Stimulated activated CD8-positive, alpha-beta memory T cell treated with anti-CD3 and anti-CD28 coated beads, Interleukin-15, amount 100 ng/mL, for 48 hours (primary cell): ENCODE results near the gene SMAD7.
"Not testable (repeated sequence)": the region's sequence is repeated elsewhere in the genome, so short reads cannot be mapped to it uniquely, and the experiment has no call there.

Experiments
- DNase-seq, 2 donors: peaks; one replicate each; pipeline ENCODE4 v3.0.0-alpha.2; 2020; ENCODE audit warnings: low read depth in 2 of 2

Gene SMAD7

GRCh38 chr18:48877941-48878340, 72.8 kb downstream of the SMAD7 start:
- no peak for DNase-seq

DNA sequence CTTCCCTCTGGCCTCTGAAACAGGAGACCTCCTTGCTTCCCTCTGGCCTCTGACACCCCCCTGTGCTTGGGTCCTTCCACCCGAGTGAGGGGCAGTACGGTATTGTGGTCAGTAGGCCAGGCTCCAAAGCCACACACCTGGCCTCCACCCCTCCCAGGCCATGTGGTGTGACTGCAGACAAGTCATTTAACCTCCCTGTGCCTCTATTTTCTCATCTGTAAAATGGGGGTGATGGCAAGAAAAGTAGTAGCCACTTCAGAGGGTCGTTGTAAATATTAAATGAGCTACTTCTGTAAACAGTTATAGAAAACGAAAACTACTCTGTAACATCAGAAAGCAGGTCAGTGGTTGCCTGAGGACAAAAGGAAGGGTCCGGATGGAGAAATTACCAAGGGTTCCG, 74.2 kb downstream of the SMAD7 start:
- no peak for DNase-seq

GRCh38 chr18:48875942-48876511, 74.7 kb downstream of the SMAD7 start:
- no peak for DNase-seq

DNA sequence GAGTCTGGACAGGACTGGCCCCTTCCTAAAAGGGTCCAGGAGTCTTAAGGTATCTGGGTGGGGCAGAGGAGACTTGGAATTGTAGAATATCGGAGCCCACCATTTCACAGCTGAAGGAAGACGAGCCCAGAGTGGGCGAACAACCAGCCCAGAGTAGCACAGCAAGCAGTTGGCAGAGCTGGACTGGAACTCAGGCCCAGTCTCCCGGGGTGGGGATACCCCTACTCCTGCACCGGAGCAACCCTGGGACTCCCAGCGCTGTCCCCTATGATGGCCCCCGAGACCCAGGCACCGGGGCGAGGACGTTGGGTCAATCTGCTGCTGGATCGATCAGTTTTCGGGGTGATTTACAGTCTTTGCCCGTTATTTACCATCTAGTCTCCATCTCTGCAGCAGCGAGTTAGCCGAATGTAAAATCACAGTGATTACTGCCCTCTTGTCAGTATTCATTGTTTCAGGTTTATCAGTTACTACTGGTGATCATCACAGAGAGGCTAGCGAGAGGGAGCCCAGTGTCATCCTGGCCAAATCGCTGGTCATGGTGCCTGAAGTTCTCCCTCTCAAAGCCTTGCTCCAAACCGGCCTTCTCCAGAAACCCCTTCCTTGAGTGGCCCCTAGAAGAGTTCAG, 75.3 kb downstream of the SMAD7 start:
- no peak for DNase-seq

DNA sequence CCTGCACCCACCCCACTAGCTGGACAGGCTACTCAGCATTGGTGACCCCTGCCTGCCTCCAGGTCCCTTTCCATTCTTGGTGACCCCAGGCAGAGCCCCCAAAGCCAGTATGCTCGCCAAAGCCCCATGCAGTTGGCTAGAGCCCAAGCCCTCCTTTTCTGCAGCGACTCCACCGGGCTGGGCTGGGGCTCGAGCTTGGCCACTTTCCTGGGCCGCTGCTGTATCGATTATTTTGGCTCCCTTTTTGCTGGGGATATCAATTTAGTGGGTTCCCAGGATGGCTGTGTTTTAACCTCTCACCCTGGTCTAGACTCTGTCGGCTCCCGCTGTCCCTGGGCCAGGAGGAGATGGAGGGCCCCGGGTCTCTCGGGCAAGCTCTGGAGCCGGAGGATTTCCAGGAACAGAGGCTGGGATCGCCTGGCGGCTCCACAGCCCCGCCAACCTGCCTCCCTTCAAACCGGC, 76.0 kb downstream of the SMAD7 start:
- DNase-seq, result no peak

- DNase-seq, result no peak
These were observed 76.5 kb downstream of the SMAD7 start for GRCh38 chr18:48874233-48874632.

DNA sequence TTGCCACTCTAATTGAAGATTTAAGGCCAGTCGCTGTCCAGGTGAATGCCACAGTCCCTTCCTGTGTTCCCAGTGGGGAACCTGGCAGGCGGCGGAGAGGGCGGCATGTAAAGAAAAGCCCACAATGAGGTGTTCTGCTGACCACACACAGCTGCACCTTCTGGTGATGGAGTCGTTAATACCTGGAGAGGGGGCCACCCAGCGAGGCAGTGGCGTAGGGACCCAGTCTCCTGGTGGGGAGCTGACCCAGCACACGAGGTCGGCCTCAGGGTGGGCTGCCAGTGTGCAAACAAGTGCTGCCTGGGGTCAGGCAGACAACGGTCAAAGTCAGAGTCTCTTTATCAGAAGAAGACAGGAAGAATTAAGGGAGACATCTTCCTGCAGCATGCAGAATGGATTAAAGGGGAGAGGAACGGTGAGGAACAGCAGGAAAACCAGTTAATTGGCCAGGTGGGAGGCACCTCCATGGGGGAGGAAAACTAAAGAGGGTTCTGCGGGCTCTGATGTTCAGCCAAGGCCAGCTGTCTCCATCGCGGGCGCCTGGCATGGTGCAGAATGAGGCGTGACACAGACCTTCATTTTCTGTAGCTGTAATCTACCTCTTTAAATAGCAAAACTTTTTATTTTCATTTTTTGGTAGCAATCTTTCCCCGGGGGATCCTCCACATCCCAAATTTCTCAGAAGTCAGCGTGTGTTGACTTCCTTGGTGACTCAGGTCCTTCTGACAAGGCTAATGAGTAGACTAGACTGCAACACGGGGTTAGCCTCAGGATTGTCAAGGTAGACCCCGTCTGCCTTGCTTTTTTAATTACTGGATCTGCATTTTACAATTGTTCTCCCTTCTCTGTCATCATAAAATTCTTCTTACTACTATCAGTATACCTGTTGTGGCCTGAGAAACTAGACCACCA, 78.3 kb downstream of the SMAD7 start:
- DNase-seq, result no peak

- DNase-seq, result no peak
These were observed 79.2 kb downstream of the SMAD7 start for GRCh38 chr18:48871391-48872166.

DNA sequence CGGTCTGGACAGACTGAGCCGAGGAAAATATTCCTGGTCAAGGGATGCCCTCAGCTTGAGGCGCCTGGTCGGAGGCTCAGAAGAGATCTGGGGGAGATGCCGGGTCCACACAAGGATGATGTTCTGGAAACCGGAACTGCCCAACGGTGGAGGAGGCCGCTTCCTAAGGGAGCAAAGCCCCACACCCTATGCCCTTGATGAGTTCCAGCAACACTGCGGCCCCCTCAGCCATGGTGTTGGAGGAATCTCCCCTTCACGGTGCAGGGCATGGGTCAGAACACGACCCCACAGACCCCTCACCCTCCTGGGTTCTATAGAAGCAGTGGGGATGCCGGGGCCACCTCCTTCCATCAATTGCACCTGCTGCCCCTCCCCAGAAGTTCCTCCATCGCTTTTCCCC, 79.8 kb downstream of the SMAD7 start:
- DNase-seq, result not testable (repeated sequence)
